Measurements from ENCODE around the gene MVB12B.

GRCh38 chr9:126439402-126439765 lies 112.8 kb downstream of the MVB12B start:
- no peak for TF ChIP-seq NFIC (IDR thresholded peaks at IDR 0.05)
- TF ChIP-seq MAX (IDR thresholded peaks at IDR 0.05) = no peak
- TF ChIP-seq TAF1 (IDR thresholded peaks at IDR 0.05; ENCODE audit: low read depth) = no peak
- TF ChIP-seq EP300 (IDR thresholded peaks at IDR 0.05; ENCODE audit: borderline replicate concordance) = no peak
- TF ChIP-seq RAD21 (IDR thresholded peaks at IDR 0.05; ENCODE audit: low read depth) = no peak

Data from Ishikawa (cell line).